Gastroesophageal sphincter (tissue), 3 donors: ENCODE data around the gene CLEC4F.
"Not testable (repeated sequence)": the region's sequence is repeated elsewhere in the genome, so short reads cannot be mapped to it uniquely, and the experiment has no call there.

Source experiments
- CTCF ChIP-seq, 4 experiments: fragments of 200-600 bp in 2 of 4; fragments of 450-650 bp in 2 of 4; sonication (generic) in 1 of 4; IDR thresholded peaks; one replicate each; pipeline ENCODE4 v1.5.1; 2017 to 2019; ENCODE audit warnings: antibody characterized with exemption in 4 of 4, mild to moderate bottlenecking in 2 of 4, moderate library complexity in 2 of 4
- EP300 ChIP-seq: sonication (generic); formaldehyde crosslinking; IDR thresholded peaks from one replicate; pipeline ENCODE4 v1.6.1; 2017; ENCODE audit warnings: antibody characterized with exemption, mild to moderate bottlenecking
- POLR2AphosphoS5 ChIP-seq: sonication (generic); formaldehyde crosslinking; IDR thresholded peaks from one replicate; pipeline ENCODE4 v1.6.1; 2017; ENCODE audit warnings: antibody characterized with exemption

DNA sequence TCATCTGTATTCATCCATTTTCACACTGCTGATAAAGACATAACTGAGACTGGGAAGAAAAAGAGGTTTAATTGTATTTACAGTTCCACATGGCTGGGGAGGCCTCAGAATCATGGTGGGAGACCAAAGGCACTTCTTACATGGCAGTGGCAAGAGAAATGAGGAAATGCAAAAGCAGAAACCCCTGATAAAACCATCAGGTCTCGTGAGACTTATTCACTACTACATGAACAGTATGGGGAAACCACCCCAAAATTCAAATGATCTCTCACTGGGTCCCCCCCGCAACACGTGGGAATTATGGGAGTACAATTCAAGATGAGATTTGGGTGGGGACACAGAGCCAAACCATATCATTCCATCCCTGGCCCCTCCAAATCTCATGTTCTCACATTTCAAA is 22.4 kb downstream of the CLEC4F start:
- not testable (repeated sequence) for TF ChIP-seq CTCF (IDR thresholded peaks at IDR 0.05); POLR2AphosphoS5; EP300
